Kidney glomerular epithelial cell (primary cell): ENCODE results near the gene BACH1.
A peak's percentile ranks its signal among the peaks of the same experiment; 100 is the strongest.

Experiments used
- DNase-seq: peaks from one replicate; lab custom pipeline; 2025; lab: John Stamatoyannopoulos, UW

Gene BACH1

DNA sequence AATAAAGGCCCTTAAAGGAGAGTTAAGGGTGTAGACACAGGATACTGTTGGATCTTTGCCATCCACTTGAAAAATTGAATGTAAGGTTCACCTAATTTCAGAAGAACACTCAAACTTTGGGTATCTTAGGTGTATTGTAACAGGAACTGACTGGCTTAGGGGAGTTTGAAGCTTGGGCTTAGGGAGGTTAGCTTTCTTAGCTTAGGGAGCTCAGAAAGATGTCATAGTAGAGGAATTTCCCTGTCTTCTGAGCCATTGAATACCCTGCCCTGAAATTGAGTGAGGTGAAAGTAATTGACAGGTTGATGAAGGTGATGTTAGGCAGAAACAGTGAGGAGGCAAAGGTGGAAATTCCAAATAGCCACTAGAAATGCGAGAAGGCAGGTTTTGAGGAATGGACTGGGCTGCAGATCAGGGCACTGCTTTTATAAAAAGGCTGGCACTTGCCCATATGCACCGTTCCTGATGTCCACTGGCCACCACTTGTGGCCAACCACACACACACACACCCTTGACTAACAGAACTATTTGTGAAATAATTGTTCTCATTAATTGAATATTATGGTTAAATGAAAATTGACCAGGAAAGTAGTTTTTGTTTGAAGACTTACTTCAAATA is 16.5 kb downstream of the BACH1 start:
- DNase-seq, result no peak

DNA sequence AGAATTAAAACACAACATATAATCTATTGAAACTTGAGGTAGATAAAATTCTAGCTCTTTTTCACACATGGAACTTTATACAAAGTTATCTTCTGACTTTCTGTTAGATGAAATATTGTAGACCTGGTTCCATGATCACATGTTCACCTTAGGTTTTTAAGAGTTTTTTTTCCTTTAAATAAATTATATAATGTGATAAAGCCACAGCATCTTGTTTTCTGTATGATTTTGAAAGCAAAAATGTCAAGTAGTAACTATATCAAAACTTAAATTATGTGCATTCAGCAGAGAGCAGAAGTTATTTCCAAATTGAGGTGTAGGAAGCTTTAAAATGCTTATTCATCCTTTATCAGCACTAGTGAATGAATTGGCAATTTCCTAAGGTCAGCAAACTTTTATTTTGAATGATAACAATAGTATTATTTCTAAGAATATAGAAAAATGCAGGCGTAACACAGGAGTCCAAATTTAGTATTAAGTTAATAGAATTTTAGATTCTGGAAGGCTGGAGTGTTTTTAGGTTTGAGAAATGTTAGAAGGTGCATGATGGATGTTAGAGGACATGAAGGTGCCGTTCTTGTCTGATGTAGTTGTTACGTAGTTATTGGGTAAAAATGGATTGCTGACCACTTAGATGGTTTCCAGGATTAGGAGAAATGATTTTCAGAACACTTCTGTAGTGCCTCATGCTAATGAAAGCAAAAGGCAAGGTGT is 17.5 kb downstream of the BACH1 start:
- no peak for DNase-seq

DNA sequence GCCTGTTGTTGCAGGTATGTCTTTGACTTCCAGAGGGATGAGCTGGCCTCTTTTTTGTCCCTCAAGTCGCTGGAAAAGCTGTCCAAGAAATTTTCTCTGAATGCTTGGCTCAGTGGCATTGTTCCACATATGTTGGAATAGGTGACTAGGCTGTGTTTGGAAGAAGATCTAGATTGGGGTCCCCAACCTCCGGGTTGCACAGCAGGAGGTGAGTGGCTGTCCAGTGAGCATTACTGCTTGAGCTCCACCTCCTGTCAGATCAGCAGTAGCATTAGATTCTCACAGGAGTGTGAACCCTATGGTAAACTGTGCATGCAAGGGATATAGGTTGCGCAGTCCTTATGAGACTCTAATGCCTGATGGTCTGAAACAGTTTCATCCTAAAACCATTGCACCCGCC is 18.1 kb downstream of the BACH1 start:
- DNase-seq, result no peak

DNA sequence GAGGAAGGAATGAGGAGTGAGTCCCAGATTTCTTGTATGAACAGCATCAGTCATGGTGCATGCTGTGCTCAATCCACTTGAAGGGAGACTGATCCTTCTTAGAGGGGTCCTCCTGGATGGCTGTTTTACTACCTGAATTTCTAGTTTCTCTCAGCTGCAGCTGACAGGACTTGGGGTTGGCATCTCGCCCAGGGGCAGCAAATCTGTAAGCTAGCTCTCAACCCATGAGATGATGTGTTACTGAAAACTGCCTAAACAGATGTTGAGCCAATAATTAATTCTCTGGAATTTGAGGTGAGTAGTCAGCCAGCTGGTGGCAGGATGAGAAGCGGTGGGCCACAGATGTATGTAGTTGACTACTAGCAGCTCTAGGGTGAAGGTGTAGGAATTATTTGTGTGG is 19.6 kb downstream of the BACH1 start:
- no peak for DNase-seq

DNA sequence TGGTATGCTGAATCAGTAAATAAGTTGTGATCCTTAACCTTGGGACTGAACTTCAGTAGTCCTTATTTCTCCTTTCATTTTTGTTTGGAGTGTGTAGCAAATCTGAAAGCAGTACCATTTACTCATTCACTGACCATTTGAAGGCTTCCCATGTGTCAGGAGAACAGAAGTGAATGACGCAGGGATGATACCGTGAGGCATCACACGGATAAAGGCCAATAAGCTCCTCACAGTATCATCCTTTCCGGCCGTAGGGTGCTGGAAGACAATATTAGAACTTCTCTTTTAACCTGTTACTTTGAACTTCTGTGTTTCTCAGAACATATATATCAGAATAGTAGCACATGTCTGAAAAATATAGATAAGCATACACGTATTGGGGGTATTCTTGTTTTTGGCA is 21.3 kb downstream of the BACH1 start:
- no peak for DNase-seq

DNA sequence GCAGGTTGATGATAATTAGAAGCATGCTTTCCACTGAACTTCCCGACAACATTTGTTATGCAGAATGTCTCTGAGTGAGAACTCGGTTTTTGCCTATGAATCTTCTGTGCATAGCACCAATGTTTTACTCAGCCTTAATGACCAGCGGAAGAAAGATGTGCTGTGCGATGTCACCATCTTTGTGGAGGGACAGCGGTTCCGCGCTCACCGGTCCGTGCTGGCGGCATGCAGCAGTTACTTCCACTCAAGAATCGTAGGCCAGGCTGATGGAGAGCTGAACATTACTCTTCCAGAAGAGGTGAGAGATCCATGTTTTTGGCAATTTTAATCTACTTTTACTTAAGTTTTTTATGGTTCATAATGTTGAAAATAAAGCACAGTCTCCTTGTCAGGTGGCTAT is 22.5 kb downstream of the BACH1 start:
- no peak for DNase-seq

DNA sequence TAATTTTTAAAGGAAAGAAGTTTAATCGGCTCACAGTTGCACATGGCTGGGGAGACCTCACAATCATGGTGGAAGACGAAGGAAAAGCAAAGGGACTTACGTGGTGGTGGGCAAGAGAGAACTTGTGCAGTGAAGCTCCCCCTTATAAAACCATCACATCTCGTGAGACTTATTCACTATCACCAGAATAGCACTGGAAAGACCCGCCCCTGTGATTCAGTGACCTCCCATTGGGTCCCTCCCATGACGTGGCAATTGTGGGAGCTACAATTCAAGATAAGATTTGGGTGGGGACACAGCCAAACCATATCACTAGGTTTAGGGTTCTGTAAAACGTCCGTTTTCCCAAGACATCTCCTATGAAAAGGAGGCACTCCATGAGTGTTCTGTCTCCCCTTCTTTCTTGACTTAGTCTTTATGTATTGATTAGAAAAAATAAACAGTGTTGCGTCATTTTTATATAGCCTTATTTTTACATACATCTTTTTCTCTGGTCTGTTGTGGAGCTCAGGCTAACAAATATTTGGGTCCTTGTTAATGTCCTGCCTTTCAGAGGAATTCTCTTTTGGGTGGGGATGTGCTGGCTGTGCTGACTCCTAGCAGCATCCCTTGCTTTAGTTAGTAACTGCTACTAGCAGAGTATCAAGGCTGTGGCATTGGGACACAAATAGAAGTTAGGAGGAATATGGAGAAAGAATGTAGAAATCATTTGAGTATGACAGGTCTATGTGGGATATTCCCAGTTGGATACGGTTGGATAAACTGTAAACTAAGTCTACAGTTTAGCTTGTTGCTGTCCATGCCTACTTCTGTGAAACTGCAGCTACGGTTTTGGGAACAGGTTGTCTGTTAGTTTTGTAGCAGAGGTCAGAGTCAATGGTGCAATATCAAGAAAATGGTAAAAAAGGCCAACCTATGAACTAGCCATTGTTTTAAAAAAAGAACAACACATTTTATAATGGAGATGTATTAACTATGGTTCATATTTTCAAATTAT is 23.5 kb downstream of the BACH1 start:
- DNase-seq, result peak; percentile 20

DNA sequence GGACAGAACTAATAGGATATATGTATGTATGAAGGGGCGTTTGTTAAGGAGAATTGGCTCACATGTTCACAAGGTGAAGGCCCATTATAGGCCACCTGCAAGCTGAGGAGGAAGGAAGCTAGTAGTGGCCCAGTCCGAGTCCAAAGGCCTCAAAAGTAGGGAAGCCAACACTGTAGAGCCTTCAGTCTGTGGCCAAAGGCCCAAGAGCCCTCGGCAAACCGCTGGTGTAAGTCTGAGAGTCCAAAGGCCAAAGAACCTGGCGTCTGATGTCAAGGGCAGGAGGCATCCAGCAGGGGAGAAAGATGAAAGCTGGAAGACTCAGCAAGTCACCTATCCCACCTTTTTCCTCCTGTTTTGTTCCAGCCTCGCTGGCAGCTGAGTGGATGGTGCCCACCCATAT is 24.5 kb downstream of the BACH1 start:
- DNase-seq, result no peak

DNA sequence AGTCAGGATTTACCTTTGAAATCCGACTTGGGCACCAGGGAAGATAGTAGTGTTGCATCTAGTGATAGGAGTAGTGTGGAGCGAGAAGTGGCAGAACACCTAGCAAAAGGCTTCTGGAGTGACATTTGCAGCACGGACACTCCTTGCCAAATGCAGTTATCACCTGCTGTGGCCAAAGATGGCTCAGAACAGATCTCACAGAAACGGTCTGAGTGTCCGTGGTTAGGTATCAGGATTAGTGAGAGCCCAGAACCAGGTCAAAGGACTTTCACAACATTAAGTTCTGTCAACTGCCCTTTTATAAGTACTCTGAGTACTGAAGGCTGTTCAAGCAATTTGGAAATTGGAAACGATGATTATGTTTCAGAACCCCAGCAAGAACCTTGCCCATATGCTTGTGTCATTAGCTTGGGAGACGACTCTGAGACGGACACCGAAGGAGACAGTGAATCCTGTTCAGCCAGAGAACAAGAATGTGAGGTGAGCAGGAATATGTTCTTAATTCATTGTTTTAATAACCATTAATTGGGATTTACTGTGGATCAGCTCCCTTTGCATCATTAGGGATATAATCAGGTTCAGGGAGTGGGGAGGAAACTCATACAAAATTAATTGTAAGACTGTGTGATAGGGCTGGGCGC is 28.3 kb downstream of the BACH1 start:
- no peak for DNase-seq

DNA sequence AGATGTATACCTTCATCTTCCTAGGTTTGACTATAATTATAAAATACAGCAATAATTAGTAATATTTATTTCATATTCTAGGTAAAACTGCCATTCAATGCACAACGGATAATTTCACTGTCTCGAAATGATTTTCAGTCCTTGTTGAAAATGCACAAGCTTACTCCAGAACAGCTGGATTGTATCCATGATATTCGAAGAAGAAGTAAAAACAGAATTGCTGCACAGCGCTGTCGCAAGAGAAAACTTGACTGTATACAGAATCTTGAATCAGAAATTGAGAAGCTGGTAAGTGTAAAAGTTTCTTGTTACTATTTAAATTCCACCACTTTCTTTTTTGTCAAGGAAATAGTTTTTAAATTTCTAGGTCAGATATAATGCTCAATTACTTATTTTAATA is 30.7 kb downstream of the BACH1 start:
- DNase-seq, result no peak

DNA sequence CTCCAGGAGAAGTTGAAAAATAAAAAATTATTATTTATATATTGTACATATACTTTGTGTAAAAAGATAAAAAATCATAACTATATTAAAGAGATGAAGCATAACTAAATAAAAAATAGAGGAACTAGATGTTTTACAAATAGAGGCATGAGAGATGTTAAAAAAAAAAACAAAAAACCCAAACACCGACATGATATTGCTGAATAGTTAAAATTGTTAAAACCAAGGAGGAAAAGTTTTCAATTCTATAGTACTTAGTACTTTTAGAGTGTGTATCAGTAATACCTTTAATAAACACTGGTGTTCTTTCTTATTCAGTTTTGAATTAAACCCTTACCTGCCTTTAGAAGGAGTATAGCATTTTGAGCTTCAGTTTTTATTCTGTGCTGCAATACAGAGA is 32.1 kb downstream of the BACH1 start:
- DNase-seq, result no peak

DNA sequence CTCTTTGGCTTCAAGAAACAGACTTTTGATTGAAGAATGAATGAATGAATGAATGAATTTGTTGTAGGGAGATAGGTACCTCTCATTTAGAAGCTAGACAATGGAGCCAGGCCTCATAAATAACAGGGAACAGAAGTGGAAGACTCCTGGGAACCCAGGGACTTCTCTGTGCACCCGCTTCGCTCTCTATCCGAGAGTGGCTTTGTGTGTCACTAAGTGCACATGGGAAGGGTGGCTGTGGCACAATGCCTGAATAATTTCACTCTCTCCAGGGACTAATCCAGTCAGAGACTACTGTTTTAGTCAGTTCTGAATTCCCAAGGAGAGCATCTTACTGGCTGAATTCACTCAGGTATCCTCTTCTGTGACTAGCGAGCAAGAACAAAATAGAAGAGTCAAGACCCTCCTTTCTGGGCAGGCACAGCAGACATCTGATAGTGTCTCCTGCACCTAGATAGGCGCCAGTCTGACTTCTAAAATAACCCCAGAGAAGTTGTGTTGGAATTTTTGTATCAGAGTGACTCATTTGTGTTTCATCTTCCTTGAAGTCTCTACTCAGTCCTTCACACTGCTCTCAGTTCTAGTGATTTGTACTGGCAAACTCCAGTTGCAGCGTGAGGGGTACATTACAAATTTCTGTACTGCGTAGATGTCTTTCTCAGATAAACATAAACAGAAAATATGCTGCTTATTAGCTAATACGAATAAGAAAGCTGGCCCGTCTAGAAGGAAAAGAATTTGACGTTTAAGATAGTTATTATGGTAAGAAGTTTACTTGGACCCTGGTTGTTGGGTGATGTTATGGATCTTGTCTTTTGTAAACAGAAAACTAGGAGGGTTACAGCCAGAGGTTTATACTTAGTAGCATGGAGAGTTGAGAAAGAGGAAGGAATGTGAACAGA is 34.0 kb downstream of the BACH1 start:
- DNase-seq, result peak; percentile 49

DNA sequence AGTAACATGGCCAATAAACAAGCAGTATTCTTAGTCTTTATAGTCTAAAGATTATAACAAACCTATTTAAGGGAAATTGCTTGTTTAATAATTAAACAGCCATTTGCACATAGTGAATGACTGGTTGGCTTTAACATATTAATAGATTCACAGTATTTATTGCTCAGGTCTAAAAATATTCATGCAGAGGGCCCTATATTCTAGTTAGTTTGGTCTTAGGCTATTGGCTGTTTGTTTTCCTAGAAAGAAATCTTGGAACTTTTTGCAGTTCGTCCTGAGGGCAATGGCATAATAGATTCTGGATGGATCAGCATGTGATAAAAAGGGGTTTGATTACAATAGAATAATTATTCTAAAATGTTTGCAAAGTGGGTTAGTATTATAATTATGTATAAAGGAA is 34.7 kb downstream of the BACH1 start:
- no peak for DNase-seq

DNA sequence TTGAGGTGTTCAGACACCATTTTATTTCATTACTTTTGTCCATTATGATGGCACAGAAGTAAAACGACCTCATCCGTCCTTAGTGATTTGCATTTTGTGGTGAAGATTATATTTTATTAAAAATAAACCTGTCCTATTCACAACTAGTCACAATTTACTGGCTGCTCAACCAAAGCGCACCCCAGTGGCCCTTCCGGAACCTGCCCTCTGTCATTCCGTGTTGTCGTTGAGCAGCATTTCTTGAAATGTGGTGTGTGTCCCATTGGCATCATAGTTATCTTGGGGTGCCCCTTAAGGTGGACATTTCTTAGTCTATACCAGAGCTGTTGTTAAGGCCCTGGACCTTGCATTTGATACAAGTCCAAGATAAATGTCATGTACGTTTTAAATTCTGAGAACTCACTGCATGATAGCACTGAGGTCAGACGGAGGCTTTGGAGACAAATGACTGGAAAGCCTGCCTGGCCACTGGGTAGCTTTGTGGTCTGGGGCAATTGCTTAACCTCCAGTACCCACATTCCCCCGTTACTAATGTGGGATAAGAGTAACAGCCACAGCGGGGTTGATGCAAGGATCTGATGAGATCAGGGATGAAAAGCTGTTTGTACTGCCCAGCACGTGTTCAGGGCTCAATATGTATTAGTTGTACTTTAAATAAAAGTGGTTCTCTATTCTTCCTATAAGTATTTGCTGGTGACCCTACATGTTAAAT is 36.2 kb downstream of the BACH1 start:
- DNase-seq, result no peak

DNA sequence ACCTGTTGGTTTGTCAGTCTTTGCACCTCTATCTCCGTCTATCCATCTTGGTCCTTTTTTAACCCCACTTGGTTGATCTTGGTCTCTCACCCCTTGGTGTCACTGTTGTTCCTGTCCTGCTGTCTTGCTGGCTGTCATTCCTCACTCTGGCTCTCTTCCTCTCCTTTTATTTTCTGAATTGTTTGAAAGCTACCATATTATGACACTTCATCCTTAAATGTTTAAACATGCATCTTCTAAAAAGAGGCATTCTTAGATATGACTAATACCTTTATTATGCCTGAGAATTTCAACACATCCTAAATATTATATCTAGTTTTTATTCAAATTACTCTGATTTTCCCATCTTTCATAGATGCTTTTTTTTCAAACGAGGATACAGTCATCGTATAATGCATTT is 37.0 kb downstream of the BACH1 start:
- no peak for DNase-seq

DNA sequence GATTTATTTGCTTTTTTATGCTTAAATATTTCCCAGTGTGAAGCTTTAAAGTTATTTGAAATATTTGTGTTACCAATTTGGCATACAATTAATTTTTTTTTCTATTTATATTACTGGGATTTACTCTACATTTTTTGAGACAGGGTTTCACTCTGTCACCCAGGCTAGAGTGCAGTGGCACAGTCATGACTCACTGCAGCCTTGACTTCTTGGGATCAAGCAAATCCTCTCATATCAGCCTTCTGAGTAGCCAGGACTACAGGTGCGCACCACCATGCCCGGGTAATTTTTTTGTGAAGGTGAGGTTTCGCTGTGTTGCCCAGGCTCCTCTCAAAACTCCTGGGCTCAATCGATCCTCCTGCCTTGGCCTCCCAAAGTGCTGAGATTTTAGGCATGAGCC is 39.5 kb downstream of the BACH1 start:
- DNase-seq, result no peak

DNA sequence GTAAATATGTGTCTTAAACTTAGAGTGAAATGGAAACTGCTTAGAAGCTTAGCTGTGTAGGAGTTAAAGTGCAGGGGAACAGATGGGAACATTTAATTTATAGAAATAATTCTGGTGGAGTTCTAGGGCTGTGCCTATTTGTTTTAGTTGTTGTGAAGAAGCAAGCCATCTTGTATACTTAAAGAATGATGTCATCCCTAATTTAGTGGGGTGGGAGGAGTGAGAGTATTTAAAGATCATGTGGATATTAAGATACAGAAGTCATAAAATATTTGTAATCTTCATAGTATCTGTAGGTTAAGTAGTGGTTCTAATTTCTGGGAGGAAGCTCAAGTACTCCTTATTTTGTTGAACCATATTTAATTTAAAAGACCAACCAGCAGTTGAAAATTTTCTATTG is 41.5 kb downstream of the BACH1 start:
- no peak for DNase-seq

DNA sequence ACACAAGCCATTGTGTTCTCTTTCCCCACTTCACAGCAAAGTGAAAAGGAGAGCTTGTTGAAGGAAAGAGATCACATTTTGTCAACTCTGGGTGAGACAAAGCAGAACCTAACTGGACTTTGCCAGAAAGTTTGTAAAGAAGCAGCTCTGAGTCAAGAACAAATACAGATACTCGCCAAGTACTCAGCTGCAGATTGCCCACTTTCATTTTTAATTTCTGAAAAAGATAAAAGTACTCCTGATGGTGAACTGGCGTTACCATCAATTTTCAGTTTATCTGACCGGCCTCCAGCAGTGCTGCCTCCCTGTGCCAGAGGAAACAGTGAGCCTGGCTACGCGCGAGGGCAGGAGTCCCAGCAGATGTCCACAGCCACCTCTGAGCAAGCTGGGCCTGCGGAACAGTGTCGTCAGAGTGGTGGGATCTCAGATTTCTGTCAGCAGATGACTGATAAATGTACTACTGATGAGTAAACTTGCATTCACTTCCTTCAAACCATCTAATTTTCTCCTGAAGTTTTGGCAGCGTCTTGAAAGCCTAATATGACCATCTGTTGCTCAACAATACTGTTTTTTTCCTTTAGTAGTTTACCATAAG is 43.7 kb downstream of the BACH1 start:
- no peak for DNase-seq

DNA sequence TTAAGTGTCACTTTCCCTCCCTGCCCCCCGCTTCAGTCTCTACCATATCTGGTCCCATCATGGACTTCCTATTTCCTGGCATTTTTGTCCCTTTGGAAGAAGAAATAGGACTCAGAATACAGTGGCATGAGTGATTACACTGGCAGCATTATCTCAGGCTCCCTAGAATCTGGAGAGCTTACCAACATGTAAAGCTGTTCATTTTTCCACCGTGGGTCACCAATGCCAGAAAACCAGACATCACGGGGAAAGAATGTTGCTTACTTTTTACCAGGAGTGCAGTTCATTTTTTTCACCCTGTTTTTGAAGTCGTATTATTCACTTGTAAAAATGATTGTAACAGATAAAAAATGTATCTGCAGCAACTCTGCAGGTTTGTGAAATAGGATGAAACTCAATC is 44.8 kb downstream of the BACH1 start:
- no peak for DNase-seq

DNA sequence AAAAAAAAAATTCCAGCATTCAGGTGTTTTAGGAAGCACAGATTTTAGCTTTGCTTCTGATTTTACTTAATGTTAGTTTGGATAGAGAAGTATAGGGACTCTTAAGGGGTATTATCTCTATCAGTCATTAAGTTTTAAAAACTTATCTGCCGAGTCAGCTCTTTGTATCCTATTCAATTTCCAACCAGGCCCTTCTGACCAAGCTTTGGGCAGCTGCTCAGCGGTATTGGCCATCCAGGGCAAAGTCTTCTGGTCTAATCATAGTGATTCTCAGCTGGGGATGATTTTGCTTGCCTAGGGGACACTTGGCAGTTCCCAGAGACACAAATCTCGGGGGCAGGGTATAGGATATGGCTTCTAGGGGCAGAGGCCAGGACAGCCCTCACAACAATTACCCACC is 47.6 kb downstream of the BACH1 start:
- DNase-seq, result no peak
